Measurements from ENCODE around the gene NXN.
"Not testable (repeated sequence)": the region's sequence is repeated elsewhere in the genome, so short reads cannot be mapped to it uniquely, and the experiment has no call there.

The NXN gene

GRCh38 chr17:774313-774584 lies 205.3 kb downstream of the NXN start:
- no peak for DNase-seq (ENCODE audit: low spot score)
- no peak for TF ChIP-seq CTCF (IDR thresholded peaks at IDR 0.05; ENCODE audit: extremely low read depth, missing control alignments)

GRCh38 chr17:773467-774312 lies 205.9 kb downstream of the NXN start:
- TF ChIP-seq CTCF (IDR thresholded peaks at IDR 0.05; ENCODE audit: extremely low read depth, missing control alignments), result no peak
- DNase-seq (ENCODE audit: low spot score), result no peak

- no peak for TF ChIP-seq CTCF (IDR thresholded peaks at IDR 0.05; ENCODE audit: extremely low read depth, missing control alignments)
- DNase-seq (ENCODE audit: low spot score), result no peak
Observed at GRCh38 chr17:773016-773415, 206.6 kb downstream of the NXN start.

GRCh38 chr17:767076-767475 lies 212.5 kb downstream of the NXN start:
- no peak for DNase-seq (ENCODE audit: low spot score)
- no peak for TF ChIP-seq CTCF (IDR thresholded peaks at IDR 0.05; ENCODE audit: extremely low read depth, missing control alignments)

GRCh38 chr17:760371-760770 lies 219.2 kb downstream of the NXN start:
- no peak for TF ChIP-seq CTCF (IDR thresholded peaks at IDR 0.05; ENCODE audit: extremely low read depth, missing control alignments)
- no peak for DNase-seq (ENCODE audit: low spot score)

GRCh38 chr17:759964-760363 lies 219.6 kb downstream of the NXN start:
- TF ChIP-seq CTCF (IDR thresholded peaks at IDR 0.05; ENCODE audit: extremely low read depth, missing control alignments), result no peak

GRCh38 chr17:756010-756567 lies 223.5 kb downstream of the NXN start:
- not testable (repeated sequence) for DNase-seq (ENCODE audit: low spot score)

More at GRCh38 chr17:759964-760363, 219.6 kb downstream of the NXN start:
- DNase-seq (ENCODE audit: low spot score), result no peak

- not testable (repeated sequence) for DNase-seq (ENCODE audit: low spot score)
Observed at GRCh38 chr17:755319-755961, 224.1 kb downstream of the NXN start.

All from GM20000 (cell line).